HG02884 (cell line): ENCODE results near the gene FARP2.
"Not testable (repeated sequence)": the region's sequence is repeated elsewhere in the genome, so short reads cannot be mapped to it uniquely, and the experiment has no call there.

Experiments used
- ATAC-seq: cut with Tn5 transposase; IDR thresholded peaks from one replicate; pipeline ENCODE4 v1.9.1; 2021; ENCODE audit warnings: mild to moderate bottlenecking, moderate library complexity; ENCODE audit not compliant: unreplicated experiment

The FARP2 gene

DNA sequence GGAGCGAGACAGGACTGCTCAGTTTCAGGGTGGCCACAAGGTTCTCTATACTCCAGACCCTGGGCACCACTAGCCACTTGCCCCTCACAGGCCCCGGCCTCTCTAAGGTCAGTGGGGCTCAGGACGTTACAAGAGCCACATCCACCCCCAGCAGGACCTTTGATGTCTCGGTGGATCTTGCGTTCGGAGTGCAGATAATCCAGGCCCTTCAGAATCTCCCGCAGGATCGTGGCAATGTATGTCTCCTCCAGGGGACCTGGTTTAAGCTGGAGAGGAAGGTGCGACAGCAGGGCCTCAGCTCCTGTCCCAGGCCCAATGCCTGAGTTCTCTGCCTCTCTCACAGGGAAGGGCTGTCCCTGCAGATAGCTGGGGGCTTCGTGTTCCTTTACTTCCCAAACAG, 143.9 kb downstream of the FARP2 start:
- no peak for ATAC-seq

DNA sequence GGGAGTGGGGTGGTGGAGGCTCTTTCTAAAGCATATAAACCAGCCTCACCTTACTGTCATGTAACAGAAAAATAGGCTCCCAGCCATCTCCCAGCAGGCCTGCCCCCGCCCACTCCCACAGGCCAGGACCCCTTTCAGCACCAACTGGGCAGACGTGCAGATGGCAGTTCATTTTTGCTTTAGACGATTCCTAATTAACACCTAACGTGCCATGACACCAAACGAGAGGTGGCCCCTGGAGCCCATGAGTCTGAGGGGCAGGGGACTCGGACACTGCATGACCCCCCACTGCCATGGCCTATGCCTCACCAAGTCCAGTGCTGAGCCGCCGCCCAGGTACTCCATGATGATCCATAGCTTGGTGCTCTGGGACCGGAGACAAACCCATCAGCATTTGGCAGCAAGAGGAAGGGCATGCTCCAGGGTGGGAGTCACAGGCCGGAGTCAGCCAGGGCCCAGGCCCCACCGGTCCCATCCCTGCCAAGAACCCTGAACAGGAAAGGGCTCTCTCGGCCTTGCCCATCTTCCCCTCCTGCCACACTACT, 144.4 kb downstream of the FARP2 start:
- no peak for ATAC-seq

DNA sequence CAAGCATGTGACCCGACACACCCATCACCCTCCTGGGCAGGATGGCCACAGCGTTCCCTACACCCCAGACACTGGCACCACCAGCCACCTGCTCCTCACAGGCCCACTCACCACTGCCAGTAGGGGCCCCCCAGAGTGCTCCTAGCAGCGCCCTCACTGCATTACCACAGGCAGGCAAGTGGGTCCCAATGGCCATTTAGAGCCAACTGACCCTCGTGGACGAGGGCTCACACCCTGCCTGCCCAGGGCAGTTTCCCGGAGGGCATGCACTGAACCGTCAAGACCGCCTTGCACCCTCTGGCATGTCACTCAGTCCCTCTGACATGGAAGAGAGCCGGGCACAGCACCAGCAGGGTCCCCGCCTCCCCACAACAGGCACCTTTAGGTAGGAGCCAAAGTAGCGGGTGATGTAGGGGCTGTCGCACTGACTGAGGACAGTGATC, 145.0 kb downstream of the FARP2 start:
- ATAC-seq: no peak

DNA sequence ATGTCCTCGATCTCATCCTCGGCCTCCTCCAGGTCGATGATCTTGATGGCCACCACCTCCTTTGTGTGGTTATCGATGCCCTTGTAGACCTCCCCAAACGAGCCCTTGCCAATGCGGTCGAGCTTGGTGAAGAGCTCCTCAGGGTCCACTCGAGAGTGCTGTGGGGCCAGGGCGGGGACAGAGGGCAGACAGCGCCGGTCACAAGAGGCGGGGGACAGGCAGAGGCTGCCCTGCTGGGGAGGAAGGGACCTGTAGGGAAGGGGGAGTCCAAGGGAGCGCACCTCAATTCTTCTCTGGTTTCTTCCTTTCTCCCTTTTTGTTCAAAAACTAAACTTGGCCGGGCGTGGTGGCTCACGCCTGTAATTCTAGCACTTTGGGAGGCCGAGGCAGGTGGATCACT, 145.5 kb downstream of the FARP2 start:
- no peak for ATAC-seq

DNA sequence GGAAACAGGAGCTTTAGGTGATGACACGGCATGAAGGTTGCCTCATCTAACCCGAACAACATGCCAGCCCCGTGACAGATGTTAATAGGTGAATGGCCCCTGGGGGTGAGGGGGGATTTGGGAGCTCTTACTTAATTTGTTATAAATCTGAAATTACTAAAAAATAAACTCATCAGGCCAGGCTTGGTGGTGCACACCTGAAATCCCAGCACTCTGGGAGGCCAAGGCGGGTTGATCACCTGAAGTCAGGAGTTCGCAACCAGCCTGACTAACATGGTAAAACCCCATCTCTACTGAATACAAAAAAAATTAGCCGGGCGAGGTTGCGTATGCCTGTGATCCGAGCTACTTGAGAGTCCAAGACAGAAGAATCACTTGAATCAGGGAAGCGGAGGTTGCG, 146.2 kb downstream of the FARP2 start:
- ATAC-seq: no peak

DNA sequence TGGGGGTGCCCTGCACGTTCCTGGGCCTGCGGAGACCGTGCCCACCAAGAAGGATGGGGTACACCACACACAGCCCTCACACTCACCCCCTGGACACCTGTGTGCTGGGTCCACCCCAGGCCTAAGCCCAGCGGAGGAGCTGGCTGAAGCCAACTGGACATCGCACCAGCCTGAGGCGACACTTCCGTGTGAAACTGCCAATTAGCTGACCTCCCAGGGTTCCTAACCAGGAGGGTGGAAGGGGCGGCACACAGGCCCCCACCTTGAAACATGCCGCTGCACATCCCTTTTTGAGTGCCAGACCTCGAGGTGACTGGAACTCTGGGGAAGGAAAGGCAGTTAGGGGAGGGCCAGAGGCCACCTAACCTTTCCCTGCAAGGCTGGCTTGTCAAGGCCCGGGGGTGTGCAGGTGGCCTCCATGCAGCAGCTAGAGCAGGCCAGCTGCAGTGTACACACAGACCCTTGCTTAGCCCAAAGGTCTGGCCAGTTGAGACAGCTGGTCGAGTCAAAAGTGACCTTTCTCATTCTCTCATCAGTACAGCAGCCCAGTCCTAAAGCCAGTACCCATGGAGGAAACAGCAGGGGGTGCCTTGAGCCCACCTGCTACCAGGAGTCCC, 147.8 kb downstream of the FARP2 start:
- ATAC-seq: no peak

- ATAC-seq: no peak
Observed at GRCh38 chr2:241505086-241505780, 149.1 kb downstream of the FARP2 start.

GRCh38 chr2:241505781-241506201, 149.7 kb downstream of the FARP2 start:
- ATAC-seq: no peak

DNA sequence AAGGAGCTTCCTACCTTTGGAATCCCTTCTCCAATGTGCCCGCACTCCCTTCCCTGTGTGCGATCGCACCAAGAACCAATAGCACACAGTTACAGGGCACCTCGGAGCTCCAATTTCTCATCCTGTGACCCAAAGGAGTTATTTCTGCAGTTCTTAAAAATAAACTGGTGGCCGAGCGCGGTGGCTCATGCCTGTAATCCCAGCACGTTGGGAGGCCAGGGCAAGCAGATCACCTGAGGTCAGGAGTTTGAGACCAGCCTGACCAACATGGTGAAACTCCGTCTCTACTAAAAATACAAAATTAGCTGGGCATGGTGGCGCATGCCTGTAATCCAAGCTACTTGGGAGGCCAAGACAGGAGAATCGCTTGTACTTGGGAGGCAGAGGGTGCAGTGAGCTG, 150.2 kb downstream of the FARP2 start:
- ATAC-seq: not testable (repeated sequence)

DNA sequence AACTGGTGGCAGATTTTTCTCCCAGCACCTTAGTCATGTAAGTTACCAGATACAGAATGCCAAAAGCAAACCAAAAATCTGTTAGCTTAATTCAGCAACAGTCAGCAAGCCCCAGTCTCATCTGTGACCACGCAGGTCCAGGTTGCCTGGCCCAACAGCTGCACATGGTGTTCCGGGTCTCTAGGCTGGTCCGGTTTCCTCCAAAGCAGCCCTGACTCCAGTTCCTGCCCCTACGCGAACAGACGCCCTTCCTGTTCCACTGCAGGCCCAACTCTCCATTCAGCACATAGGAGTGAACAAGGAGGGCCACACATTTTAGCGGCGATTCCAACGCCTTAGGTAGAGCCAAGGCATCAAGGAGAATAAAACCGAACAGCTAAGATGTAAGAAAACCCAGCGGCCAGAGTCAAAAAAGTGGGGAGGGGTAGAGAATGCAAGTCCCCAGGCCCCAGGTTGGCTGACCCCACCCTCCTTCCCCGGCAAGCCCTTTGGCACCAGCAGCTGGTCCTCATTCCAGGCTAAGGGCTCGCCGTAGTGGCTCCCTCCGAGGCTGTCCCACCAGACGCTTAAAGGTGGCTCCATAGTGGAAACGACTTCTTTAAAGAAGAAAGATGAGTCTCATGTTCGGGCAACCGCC, 150.8 kb downstream of the FARP2 start:
- ATAC-seq: no peak

DNA sequence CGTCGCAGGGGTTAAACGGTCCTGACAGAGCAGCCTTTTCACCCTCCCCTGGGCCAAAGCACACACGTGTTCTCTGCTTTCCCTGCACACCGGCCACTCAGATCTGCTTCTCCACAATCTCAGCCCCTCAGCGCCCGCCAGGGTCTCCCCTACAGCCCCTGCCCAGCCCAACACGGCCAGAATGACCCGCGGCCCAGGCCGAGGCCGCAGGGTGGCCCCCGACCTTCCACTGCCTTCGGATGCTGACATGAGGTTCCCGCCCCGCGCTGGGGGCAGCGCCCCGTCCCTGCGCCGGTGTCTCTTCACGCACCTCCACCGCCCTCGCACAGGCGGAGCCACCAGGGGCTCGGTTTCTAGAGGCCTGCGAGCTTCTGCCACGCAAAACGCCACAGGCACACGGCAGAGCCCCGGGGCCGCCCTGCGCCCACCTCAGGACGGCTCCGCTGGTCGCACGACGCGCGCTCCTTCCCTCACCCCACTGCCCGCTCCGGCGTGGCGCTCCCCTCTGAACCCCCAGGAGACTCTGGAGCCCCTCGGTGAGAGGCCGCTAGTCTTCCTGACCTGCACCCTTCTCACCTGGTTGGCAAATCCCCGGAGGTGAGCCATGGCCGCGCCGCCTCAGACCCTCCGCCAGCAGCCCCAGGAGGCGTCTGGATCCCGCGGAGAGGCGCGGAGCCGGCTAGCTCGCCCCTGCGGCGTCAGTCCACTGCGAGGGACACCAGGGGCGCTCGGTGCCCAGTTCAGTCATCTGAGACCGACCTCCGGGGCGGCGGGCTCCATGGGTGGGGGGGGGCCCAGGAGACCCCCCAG, 151.6 kb downstream of the FARP2 start:
- peak; percentile 21 for ATAC-seq

DNA sequence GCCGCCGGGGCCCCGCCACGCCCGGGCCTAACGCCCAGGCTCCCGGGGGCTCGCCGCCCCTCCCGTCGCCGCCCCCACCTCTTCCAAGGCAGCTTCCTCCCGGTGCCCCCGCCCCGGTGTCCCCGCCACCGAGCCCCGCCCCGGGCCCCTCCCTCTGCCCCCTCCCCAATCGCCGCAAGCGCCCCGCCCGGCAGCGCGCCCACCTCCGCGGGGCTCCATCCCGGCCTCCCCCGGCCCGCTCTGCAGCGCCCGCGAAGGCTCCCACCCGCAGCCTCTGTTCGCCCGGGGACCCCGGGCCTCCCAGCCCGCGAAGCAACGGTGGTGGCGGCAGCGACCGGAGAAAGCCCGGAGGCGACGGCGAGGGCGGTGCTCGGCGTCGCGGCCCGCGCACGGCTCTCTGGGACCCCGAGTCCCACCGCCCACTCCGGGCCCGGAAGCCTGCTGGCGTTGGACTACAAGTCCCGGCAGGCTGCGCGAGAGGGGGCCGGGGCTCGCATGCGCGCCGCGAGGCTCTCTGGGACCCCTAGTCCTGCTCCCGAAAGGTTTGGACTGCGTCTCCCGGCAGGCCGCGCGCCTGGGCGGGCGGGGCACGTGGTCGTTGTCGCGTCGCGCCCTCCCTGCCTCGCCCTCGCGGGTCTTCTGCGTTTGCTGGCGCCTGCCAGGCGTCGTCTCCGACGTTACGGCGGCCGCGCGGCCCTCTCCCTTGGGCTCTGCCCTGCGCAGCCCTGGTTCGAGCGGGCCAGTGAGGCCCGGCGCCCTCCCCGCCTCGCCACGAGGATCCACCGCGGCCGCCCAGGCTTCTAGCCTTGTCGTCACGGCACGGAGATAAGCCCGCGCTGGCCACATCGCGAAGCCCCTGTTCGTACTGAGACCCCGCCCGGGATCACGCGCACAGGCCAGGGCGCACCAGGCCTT, 152.4 kb downstream of the FARP2 start, which contains the start of gene STK25:
Gene STK25 (minus strand): TSS at position 345 of the 915 bp plus-strand sequence. CDS start 549 bp downstream, outside the sequence.
- peak; percentile 86 for ATAC-seq

DNA sequence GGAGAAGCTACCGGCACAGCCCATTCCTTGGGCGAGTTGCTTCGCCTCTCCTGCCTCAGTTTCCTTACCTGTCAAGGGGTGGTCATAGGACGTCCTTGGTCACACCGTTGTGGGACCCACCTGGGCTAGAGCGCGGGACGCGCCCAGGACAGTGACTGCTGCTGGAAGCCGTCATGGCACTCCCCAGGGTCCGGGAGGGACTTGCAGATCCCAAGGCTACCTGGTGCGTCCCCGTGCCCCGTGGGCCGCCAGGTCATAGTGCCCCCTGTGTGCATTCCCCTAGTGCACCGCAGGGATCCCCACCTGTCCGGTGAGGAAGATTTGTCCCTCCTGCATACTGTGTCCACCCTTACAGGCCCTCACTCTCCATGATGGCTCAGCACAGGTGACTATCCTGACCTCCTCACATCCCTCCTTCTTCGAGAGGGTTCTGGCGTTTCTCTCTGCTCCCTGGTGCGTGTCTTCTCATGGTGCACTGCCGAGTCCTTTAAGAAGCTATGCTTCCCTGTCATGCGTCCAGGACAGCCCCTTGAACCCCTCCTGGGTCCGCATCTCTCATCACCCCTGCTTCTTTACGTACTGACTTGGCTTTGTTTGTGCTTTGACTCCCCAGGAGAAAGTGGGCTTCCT, 153.2 kb downstream of the FARP2 start:
- ATAC-seq: no peak

GRCh38 chr2:241511091-241511741, 155.1 kb downstream of the FARP2 start:
- ATAC-seq: no peak

- ATAC-seq: no peak
Observed at GRCh38 chr2:241514553-241514952, 158.5 kb downstream of the FARP2 start.

- no peak for ATAC-seq
Observed at GRCh38 chr2:241514986-241515737, 159.1 kb downstream of the FARP2 start.

- ATAC-seq: no peak
Observed at GRCh38 chr2:241516520-241516965, 160.5 kb downstream of the FARP2 start.

DNA sequence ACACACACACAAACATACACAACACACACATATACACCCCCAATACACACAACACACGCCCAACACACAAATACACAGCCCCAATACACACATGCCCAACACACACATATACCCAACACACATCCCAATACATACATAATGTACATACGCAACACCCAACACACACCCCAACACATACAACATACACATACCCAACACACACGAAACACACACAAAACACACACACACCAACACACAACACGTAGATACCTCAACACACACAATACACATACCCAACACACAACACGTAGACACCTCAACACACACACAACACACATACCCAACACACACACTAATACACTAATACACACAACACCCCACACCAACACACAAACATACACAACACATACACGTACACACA, 161.2 kb downstream of the FARP2 start:
- ATAC-seq: no peak
